Activated CD4-positive, alpha-beta memory T cell treated with anti-CD3 and anti-CD28 coated beads, Interleukin-2, amount 10 ng/mL, durations not matched to agents 7 days and 5 days (primary cell): ENCODE results near the gene CELF6. TPM values are rescaled to one million over a fixed set of nuclear protein-coding genes. Genes with fewer than 3 reads are reported as not detected.

Experiments
- CTCF ChIA-PET: fragments of 350-600 bp; sonication (Branson Sonifier 250); formaldehyde crosslinking; loops from one replicate; lab custom pipeline; 2021; ENCODE audit warnings: antibody characterized with exemption, inconsistent platforms; lab: Charles Lee
- POLR2A ChIA-PET: fragments of 350-600 bp; sonication (Branson Sonifier 250); formaldehyde crosslinking; loops from one replicate; lab custom pipeline; 2021; ENCODE audit warnings: antibody characterized with exemption; lab: Charles Lee
- DNase-seq: peaks from one replicate; pipeline ENCODE4 v3.0.0-alpha.2; 2020
- H3K27ac Mint-ChIP-seq: one replicate; pipeline ENCODE4 v1.8.0; 2021; ENCODE audit warnings: mild to moderate bottlenecking, mixed read lengths
- H3K27me3 Mint-ChIP-seq: one replicate; pipeline ENCODE4 v1.8.0; 2021; ENCODE audit warnings: mixed read lengths
- H3K36me3 Mint-ChIP-seq: one replicate; pipeline ENCODE4 v1.8.0; 2021; ENCODE audit warnings: low read depth, mixed read lengths
- H3K4me1 Mint-ChIP-seq: one replicate; pipeline ENCODE4 v1.8.0; 2021; ENCODE audit warnings: mixed read lengths
- H3K4me3 Mint-ChIP-seq: one replicate; pipeline ENCODE4 v1.8.0; 2021; ENCODE audit warnings: mild to moderate bottlenecking, mixed read lengths
- H3K9me3 Mint-ChIP-seq: one replicate; pipeline ENCODE4 v1.8.0; 2021; ENCODE audit warnings: mixed read lengths
- total RNA-seq, 2 experiments: library from RNA; stranded (reverse); gene quantifications; one replicate each; pipeline ENCODE4 v1.2.3, GENCODE V29; 2021

CELF6 gene
- total RNA-seq, 2 experiments from 2014 or later = 0.18 to 0.58 TPM

GRCh38 chr15:72313448-72313840, 6.5 kb downstream of the CELF6 start:
- H3K9me3 Mint-ChIP-seq = no peaks in the 10 kb centered on the region
- peaks cover 6% of the 10 kb centered on the region for H3K27me3 Mint-ChIP-seq
- peaks cover 4% of the 10 kb centered on the region for H3K4me1 Mint-ChIP-seq
- ChIA-PET POLR2A (interaction anchor here (1.1 to 2.1 kb wide), 2 partner anchors 160 to 162 kb away, joined by 6 to 14 read pairs; partner anchors contain the start of gene ARIH1), CTCF (interaction anchor here (0.7 to 2.7 kb wide), 21 partner anchors 9 to 361 kb away, joined by 3 to 13 read pairs (median 3); partner anchors contain the start of gene HEXA)
- H3K36me3 Mint-ChIP-seq = no peaks in the 10 kb centered on the region
- DNase-seq = no peak
- H3K27ac Mint-ChIP-seq = no peak overlapping the region
- H3K4me3 Mint-ChIP-seq = no peak overlapping the region

DNA sequence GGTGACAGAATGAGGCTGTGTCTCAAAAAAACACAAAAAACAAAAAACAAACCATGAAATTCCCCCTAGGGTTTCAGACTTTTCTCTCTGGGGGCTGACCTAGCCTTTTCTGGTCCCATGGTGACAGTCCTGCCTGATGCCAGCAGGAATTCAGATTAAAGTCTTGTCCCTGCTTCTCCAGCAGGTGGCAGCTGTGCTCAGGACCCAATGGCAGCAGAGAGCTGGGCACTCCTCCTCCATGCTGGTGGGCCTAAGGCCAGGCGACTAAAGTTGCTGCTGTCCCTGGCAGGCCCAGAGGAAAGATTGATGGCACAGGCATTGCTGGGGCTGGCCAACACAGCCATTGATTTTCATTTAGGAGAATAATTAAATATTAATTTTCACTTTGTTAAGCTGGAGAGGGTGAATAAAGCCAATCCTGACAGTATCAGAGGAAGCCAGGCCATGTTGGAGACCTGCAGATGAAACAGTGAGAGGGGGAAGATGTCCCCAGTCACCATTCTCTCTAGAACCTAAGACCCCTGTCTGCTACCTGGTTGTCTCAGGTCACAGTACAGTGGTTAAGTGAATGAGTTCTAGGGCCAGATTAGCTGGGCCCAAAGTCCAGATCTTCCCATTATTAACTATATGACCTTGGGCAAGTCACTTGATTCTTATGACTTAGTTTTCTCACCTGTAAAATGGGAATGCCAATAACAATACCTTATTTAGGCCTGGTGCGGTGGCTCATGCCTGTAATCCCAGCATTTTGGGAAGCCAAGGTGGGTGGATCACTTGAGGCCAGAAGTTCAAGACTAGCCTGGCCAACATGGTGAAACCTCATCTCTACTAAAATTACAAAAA, 7.1 kb downstream of the CELF6 start:
- H3K36me3 Mint-ChIP-seq = no peaks in the 10 kb centered on the region
- no peak overlapping the region for H3K27ac Mint-ChIP-seq
- peak; percentile 65 for DNase-seq
- ChIA-PET CTCF (interaction anchor here (0.5 to 2.7 kb wide), 26 partner anchors 9 to 733 kb away, joined by 3 to 13 read pairs (median 3); partner anchors contain the start of gene HEXA), POLR2A (interaction anchor here (0.8 to 2.1 kb wide), 3 partner anchors 39 to 162 kb away, joined by 3 to 14 read pairs (median 6); partner anchors contain the start of gene ARIH1)
- no peaks in the 10 kb centered on the region for H3K9me3 Mint-ChIP-seq
- H3K27me3 Mint-ChIP-seq = peaks cover 4% of the 10 kb centered on the region
- no peak overlapping the region for H3K4me3 Mint-ChIP-seq
- peaks cover 2% of the 10 kb centered on the region for H3K4me1 Mint-ChIP-seq

- Mint-ChIP-seq H3K4me1 (peaks cover 7% of the 10 kb centered on the region), H3K27me3 (no peaks in the 10 kb centered on the region), H3K4me3 (no peak overlapping the region), H3K9me3 (no peaks in the 10 kb centered on the region), H3K27ac (no peak overlapping the region), H3K36me3 (no peaks in the 10 kb centered on the region)
- CTCF ChIA-PET = no interaction called here
- POLR2A ChIA-PET = no interaction called here
- no peak for DNase-seq
These were observed 12.9 kb downstream of the CELF6 start for GRCh38 chr15:72307026-72307425.

GRCh38 chr15:72306211-72306785, 13.7 kb downstream of the CELF6 start:
- ChIA-PET POLR2A (interaction anchor here (1.2 to 1.3 kb wide), 2 partner anchors 70 to 80 kb away, joined by 3 read pairs; partner anchors contain the start of gene HEXA), CTCF (interaction anchor here (1.4 kb wide), 1 partner anchor 80 kb away, joined by 8 read pairs; no protein-coding TSS in a partner anchor)
- Mint-ChIP-seq H3K4me1 (peaks cover 7% of the 10 kb centered on the region), H3K27me3 (no peaks in the 10 kb centered on the region), H3K4me3 (no peak overlapping the region), H3K9me3 (no peaks in the 10 kb centered on the region), H3K36me3 (no peaks in the 10 kb centered on the region), H3K27ac (no peak overlapping the region)
- peak; percentile 66 for DNase-seq

DNA sequence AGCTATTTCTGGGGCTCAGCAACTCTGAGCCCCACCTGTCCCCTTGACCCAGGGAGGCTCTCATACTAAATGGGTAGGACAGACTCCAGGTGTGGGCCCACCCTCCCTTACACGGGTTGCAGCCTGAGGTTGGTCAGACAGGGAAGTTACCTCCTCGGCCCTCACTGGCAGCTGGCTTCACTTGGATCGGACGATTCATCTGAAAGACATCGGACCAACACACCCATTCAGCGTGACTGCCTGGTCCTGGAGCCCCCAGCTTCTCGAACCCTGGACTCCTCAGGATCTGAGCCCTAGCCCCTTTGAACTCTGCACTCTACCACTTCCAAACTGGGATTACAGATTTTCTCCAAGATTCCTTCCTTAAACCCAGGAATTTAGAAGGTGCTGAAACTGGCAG, 15.4 kb downstream of the CELF6 start:
- ChIA-PET POLR2A (no interaction called here), CTCF (interaction anchor here (0.9 to 1.8 kb wide), 2 partner anchors 8 to 77 kb away, joined by 3 to 4 read pairs; no protein-coding TSS in a partner anchor)
- Mint-ChIP-seq H3K27ac (no peak overlapping the region), H3K4me1 (peaks cover 7% of the 10 kb centered on the region), H3K36me3 (no peaks in the 10 kb centered on the region), H3K9me3 (no peaks in the 10 kb centered on the region), H3K27me3 (no peaks in the 10 kb centered on the region), H3K4me3 (no peak overlapping the region)
- DNase-seq = no peak

DNA sequence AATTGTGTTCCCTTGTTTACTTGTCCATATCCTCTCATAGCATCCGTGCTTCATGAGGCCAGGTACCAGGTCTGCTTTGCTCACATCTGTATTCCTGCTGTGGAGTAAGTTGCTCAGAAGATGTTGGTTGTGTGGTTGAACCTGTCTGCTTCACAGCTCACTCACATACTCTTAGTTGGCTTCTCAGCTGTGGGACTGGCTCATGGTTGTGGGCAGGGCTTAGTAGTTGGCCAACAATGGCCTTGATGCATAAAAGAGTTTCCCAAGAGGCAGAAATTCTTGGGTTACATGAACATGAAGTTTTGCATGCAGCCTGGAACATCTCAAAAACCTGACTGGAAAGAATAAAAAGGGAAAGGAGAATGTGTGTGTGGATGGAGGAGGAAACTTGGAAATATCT, 17.0 kb downstream of the CELF6 start:
- Mint-ChIP-seq H3K4me1 (peaks cover 7% of the 10 kb centered on the region), H3K4me3 (no peak overlapping the region), H3K27ac (no peak overlapping the region), H3K27me3 (no peaks in the 10 kb centered on the region), H3K36me3 (no peaks in the 10 kb centered on the region), H3K9me3 (no peaks in the 10 kb centered on the region)
- no peak for DNase-seq
- ChIA-PET CTCF (interaction anchor here (0.8 to 1.8 kb wide), 3 partner anchors 10 to 76 kb away, joined by 3 to 4 read pairs (median 4); no protein-coding TSS in a partner anchor), POLR2A (no interaction called here)

GRCh38 chr15:72289597-72290325, 30.2 kb downstream of the CELF6 start:
- no peak overlapping the region for H3K27ac Mint-ChIP-seq
- POLR2A ChIA-PET = no interaction called here
- no peak for DNase-seq
- no peak overlapping the region for H3K4me3 Mint-ChIP-seq
- H3K36me3 Mint-ChIP-seq = no peaks in the 10 kb centered on the region
- no peaks in the 10 kb centered on the region for H3K9me3 Mint-ChIP-seq
- no peaks in the 10 kb centered on the region for H3K4me1 Mint-ChIP-seq
- H3K27me3 Mint-ChIP-seq = no peaks in the 10 kb centered on the region
- CTCF ChIA-PET = no interaction called here

DNA sequence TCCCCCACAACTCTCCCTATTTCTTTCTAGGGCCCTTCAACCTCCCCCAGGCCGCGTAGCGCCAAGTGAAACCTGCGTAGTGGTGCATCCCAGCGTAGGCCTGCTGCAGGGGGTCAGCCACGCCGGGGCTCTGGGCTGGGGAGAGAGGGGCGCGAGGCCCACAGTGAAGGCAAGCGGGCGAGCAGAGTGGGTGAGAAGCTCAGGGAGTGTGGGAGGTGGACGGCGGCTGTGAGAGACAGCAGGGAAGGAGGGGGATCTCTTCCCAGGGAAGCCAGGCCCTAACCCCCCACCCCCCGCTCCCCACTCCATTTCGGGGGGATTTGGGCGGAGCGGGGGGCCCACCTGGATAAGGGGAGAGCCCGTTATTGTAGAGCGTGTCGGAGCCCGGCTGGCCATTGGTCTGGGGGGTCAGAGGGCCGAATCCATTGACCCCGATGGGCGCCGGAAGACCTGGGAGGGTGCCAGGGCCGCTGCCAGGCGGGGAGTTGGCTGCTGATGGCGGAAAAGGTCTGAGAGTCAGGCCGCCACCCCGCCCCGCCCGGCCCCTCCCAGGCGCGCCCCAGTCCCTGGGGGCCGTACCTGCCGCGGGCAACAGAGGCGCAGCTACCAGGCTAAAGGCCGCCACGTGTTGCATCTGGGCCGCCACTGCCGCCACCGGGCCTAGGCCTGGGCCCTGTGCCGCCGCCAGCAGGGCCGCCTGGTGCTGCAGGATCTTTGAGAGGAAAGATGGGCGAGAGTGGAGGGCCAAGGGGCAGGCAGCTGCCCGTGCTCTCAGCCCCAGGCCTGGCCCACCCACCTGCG, 31.0 kb downstream of the CELF6 start:
- Mint-ChIP-seq H3K4me3 (no peak overlapping the region), H3K27ac (no peak overlapping the region), H3K27me3 (no peaks in the 10 kb centered on the region), H3K4me1 (no peaks in the 10 kb centered on the region), H3K36me3 (no peaks in the 10 kb centered on the region), H3K9me3 (no peaks in the 10 kb centered on the region)
- ChIA-PET CTCF (no interaction called here), POLR2A (no interaction called here)
- no peak for DNase-seq

GRCh38 chr15:72285927-72286516, 33.9 kb downstream of the CELF6 start:
- Mint-ChIP-seq H3K27me3 (no peaks in the 10 kb centered on the region), H3K4me3 (no peak overlapping the region), H3K4me1 (no peaks in the 10 kb centered on the region), H3K27ac (no peak overlapping the region), H3K36me3 (no peaks in the 10 kb centered on the region), H3K9me3 (no peaks in the 10 kb centered on the region)
- ChIA-PET CTCF (interaction anchor here (1.2 to 3.0 kb wide), 3 partner anchors 27 to 87 kb away, joined by 3 to 14 read pairs (median 14); no protein-coding TSS in a partner anchor), POLR2A (interaction anchor here (1.1 kb wide), 1 partner anchor 58 kb away, joined by 4 read pairs; no protein-coding TSS in a partner anchor)
- DNase-seq = peak; percentile 44

DNA sequence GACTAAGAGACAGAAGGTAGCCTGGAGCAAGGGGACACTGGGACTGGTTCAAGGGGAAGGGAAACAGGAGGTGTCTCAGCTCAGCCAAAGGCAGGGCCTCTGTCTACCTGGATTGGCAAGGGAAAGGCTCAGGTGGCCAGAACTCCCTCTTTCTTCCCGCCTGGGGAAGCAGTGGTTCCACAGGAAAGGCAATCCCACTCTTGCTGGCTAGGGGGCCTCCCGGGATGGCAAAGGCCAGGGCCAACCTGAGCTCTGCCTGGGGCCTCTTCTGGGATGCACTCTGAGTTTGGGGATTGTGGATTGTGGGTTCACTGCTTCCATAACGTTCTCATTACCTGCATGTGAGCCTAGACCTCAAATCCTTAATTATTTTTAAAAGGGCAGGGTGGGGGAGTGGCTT, 34.6 kb downstream of the CELF6 start:
- Mint-ChIP-seq H3K27me3 (no peaks in the 10 kb centered on the region), H3K4me3 (no peak overlapping the region), H3K36me3 (no peaks in the 10 kb centered on the region), H3K9me3 (no peaks in the 10 kb centered on the region), H3K4me1 (no peaks in the 10 kb centered on the region), H3K27ac (no peak overlapping the region)
- no peak for DNase-seq
- ChIA-PET POLR2A (interaction anchor here (0.9 kb wide), 1 partner anchor 21 kb away, joined by 3 read pairs; no protein-coding TSS in a partner anchor), CTCF (interaction anchor here (0.9 to 3.0 kb wide), 4 partner anchors 27 to 86 kb away, joined by 3 to 14 read pairs (median 8); no protein-coding TSS in a partner anchor)

DNA sequence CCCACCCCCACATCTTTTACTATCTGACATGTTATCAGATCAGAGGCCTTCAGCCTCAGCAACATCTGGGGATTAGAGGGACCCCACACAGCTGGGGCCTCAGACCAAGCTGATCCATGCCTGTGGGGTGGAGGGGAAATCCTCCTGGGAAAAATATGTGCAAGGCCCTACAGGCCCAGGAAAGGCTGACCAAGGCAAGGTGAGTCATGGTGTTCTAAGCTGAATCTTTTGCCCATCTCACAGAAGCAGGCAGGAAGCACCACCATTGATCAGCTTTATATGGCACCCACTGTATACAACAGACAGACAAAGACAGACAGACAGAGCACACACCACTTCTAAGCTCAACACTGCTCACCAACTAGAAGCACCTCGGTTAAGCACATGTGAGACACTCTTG, 35.2 kb downstream of the CELF6 start:
- Mint-ChIP-seq H3K27me3 (no peaks in the 10 kb centered on the region), H3K4me3 (no peak overlapping the region), H3K27ac (no peak overlapping the region), H3K4me1 (no peaks in the 10 kb centered on the region), H3K9me3 (no peaks in the 10 kb centered on the region), H3K36me3 (no peaks in the 10 kb centered on the region)
- ChIA-PET CTCF (interaction anchor here (0.9 kb wide), 1 partner anchor 85 kb away, joined by 3 read pairs; no protein-coding TSS in a partner anchor), POLR2A (interaction anchor here (0.9 kb wide), 1 partner anchor 20 kb away, joined by 3 read pairs; no protein-coding TSS in a partner anchor)
- DNase-seq = no peak
